Neural cell (in vitro differentiated cells): ENCODE measurements around the gene CDSN. TPM values are rescaled to one million over a fixed set of nuclear protein-coding genes. Genes with fewer than 3 reads are reported as not detected.

Source experiments
- H2AFZ ChIP-seq: fragments of 200-600, 300-800 bp; sonication (generic), shearing (Covaris generic); 2 replicates; pipeline ENCODE4 v1.6.0; 2014; ENCODE audit warnings: low read depth, mild to moderate bottlenecking, antibody characterized with exemption, low read length, moderate library complexity
- H3F3A ChIP-seq: fragments of 200-600 bp; shearing (Covaris generic); 2 replicates; pipeline ENCODE4 v1.6.1; 2016; ENCODE audit warnings: mild to moderate bottlenecking, moderate library complexity, mixed read lengths, antibody characterized with exemption, low read length; ENCODE audit not compliant: insufficient read depth, poor library complexity, severe bottlenecking
- H3K27ac ChIP-seq: fragments of 200-600, 300-800 bp; sonication (generic), shearing (Covaris generic); 2 replicates; pipeline ENCODE4 v1.5.1; 2014; ENCODE audit warnings: mild to moderate bottlenecking, low read length, moderate library complexity
- H3K27me3 ChIP-seq: fragments of 300-800, 200-600 bp; sonication (generic), shearing (Covaris generic); 2 replicates; pipeline ENCODE4 v1.6.0; 2014; ENCODE audit warnings: mild to moderate bottlenecking, low read depth, low read length, moderate library complexity; ENCODE audit not compliant: insufficient read depth
- H3K36me3 ChIP-seq: fragments of 300-800, 200-600 bp; sonication (generic), shearing (Covaris generic); 2 replicates; pipeline ENCODE4 v1.5.1; 2014; ENCODE audit warnings: mild to moderate bottlenecking, antibody characterized with exemption, low read length, moderate library complexity; ENCODE audit not compliant: insufficient read depth
- H3K4me2 ChIP-seq: fragments of 300-800, 200-600 bp; sonication (generic), shearing (Covaris generic); 2 replicates; pipeline ENCODE4 v1.6.0; 2014; ENCODE audit warnings: mild to moderate bottlenecking, low read length
- H3K4me3 ChIP-seq: fragments of 300-800, 200-600 bp; sonication (generic), shearing (Covaris generic); 2 replicates; pipeline ENCODE4 v1.5.1; 2014; ENCODE audit warnings: mild to moderate bottlenecking, low read length, moderate library complexity
- H3K79me2 ChIP-seq: fragments of 200-600 bp; shearing (Covaris generic); replicated peaks from 2 replicates; pipeline ENCODE4 v1.6.0; 2014; ENCODE audit warnings: mild to moderate bottlenecking, low read length, moderate library complexity; ENCODE audit not compliant: insufficient read depth
- H3K9ac ChIP-seq: fragments of 300-800, 200-600 bp; sonication (generic), shearing (Covaris generic); 2 replicates; pipeline ENCODE4 v1.6.1; 2016; ENCODE audit warnings: mild to moderate bottlenecking, low read length, mixed read lengths
- H3K9me2 ChIP-seq: fragments of 200-600 bp; shearing (Covaris generic); 2 replicates; pipeline ENCODE4 v1.6.1; 2016; ENCODE audit warnings: mild to moderate bottlenecking, low read length, mixed read lengths; ENCODE audit not compliant: insufficient read depth
- H3K9me3 ChIP-seq: fragments of 200-600, 300-800 bp; sonication (generic), shearing (Covaris generic); 2 replicates; pipeline ENCODE4 v1.6.1; 2016; ENCODE audit warnings: mild to moderate bottlenecking, mixed run types, low read length, moderate library complexity, mixed read lengths
- H4K20me1 ChIP-seq: fragments of 200-600 bp; shearing (Covaris generic); 2 replicates; pipeline ENCODE4 v1.6.1; 2016; ENCODE audit warnings: mild to moderate bottlenecking, mixed run types; ENCODE audit not compliant: insufficient read depth
- EP300 ChIP-seq: fragments of 450-650 bp; conservative IDR thresholded peaks from 2 replicates; pipeline ENCODE4 v1.6.1; 2014; ENCODE audit warnings: antibody characterized with exemption, mild to moderate bottlenecking, moderate library complexity; ENCODE audit not compliant: poor library complexity, severe bottlenecking
- EZH2 ChIP-seq: fragments of 200-600, 300-800 bp; shearing (Covaris generic), sonication (generic); IDR thresholded peaks from 2 replicates; pipeline ENCODE4 v1.6.1; 2014; ENCODE audit warnings: antibody characterized with exemption, low read length, borderline replicate concordance, mild to moderate bottlenecking; ENCODE audit not compliant: insufficient read depth, poor library complexity, severe bottlenecking
- MXI1 ChIP-seq: fragments of 450-650 bp; conservative IDR thresholded peaks from 2 replicates; pipeline ENCODE4 v1.6.1; 2014; ENCODE audit warnings: antibody characterized with exemption, mild to moderate bottlenecking; ENCODE audit not compliant: poor library complexity, severe bottlenecking
- POLR2AphosphoS5 ChIP-seq: IDR thresholded peaks from 2 replicates; pipeline ENCODE4 v1.6.1; 2012
- RAD21 ChIP-seq: fragments of 450-650 bp; conservative IDR thresholded peaks from 2 replicates; pipeline ENCODE4 v1.6.1; 2014; ENCODE audit warnings: antibody characterized with exemption, mild to moderate bottlenecking, moderate library complexity
- SMC3 ChIP-seq: fragments of 450-650 bp; conservative IDR thresholded peaks from 2 replicates; pipeline ENCODE4 v1.6.1; 2014; ENCODE audit warnings: antibody characterized with exemption, mild to moderate bottlenecking, moderate library complexity; ENCODE audit not compliant: poor library complexity
- TAF1 ChIP-seq: IDR thresholded peaks from 2 replicates; pipeline ENCODE4 v1.6.1; 2012; ENCODE audit warnings: low read depth
- polyA plus RNA-seq: library from polyadenylated mRNA; depleted of rRNA; stranded (reverse); fragments of >200 nt; gene quantifications from 2 replicates; pipeline ENCODE4 v1.2.3, GENCODE V29; 2014
- TF ChIP-seq, protein P1 (sequence below): IDR thresholded peaks from 2 replicates; pipeline ENCODE4 v1.6.1; 2012; ENCODE audit warnings: borderline replicate concordance
- TF ChIP-seq, protein P2 (sequence below): fragments of 450-650 bp; IDR thresholded peaks from 2 replicates; pipeline ENCODE4 v1.5.1; 2014; ENCODE audit warnings: antibody characterized with exemption, mild to moderate bottlenecking, moderate library complexity; ENCODE audit not compliant: poor library complexity, severe bottlenecking

Gene CDSN
- polyA plus RNA-seq, 1 donor from 2014 or later, result not detected

- peak within 1 kb of the TSS; percentile 89 for H2AFZ ChIP-seq
- H3K9me3 ChIP-seq, result no peaks in the 10 kb centered on the region
- H3K4me3 ChIP-seq, result peak within 1 kb of the TSS; percentile 86
- H4K20me1 ChIP-seq, result no peaks in the 10 kb centered on the region
- peak within 1 kb of the TSS; percentile 40 for H3K27ac ChIP-seq
- no peaks in the 10 kb centered on the region for H3K9me2 ChIP-seq
- peaks cover 6% of the 10 kb centered on the region for H3K27me3 ChIP-seq
- H3K9ac ChIP-seq, result peak within 1 kb of the TSS; percentile 71
- peak within 1 kb of the TSS; percentile 79 for H3K4me2 ChIP-seq
- no peaks in the 10 kb centered on the region for H3K36me3 ChIP-seq
- H3F3A ChIP-seq, result no peaks in the 10 kb centered on the region
- TF ChIP-seq EP300 (no peak), EZH2 (no peak), POLR2AphosphoS5 (no peak), RAD21 (no peak), SMC3 (no peak), TAF1 (no peak), MXI1 (no peak)
- TF ChIP-seq, protein P1, sequence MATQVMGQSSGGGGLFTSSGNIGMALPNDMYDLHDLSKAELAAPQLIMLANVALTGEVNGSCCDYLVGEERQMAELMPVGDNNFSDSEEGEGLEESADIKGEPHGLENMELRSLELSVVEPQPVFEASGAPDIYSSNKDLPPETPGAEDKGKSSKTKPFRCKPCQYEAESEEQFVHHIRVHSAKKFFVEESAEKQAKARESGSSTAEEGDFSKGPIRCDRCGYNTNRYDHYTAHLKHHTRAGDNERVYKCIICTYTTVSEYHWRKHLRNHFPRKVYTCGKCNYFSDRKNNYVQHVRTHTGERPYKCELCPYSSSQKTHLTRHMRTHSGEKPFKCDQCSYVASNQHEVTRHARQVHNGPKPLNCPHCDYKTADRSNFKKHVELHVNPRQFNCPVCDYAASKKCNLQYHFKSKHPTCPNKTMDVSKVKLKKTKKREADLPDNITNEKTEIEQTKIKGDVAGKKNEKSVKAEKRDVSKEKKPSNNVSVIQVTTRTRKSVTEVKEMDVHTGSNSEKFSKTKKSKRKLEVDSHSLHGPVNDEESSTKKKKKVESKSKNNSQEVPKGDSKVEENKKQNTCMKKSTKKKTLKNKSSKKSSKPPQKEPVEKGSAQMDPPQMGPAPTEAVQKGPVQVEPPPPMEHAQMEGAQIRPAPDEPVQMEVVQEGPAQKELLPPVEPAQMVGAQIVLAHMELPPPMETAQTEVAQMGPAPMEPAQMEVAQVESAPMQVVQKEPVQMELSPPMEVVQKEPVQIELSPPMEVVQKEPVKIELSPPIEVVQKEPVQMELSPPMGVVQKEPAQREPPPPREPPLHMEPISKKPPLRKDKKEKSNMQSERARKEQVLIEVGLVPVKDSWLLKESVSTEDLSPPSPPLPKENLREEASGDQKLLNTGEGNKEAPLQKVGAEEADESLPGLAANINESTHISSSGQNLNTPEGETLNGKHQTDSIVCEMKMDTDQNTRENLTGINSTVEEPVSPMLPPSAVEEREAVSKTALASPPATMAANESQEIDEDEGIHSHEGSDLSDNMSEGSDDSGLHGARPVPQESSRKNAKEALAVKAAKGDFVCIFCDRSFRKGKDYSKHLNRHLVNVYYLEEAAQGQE, result no peak
- TF ChIP-seq, protein P2, sequence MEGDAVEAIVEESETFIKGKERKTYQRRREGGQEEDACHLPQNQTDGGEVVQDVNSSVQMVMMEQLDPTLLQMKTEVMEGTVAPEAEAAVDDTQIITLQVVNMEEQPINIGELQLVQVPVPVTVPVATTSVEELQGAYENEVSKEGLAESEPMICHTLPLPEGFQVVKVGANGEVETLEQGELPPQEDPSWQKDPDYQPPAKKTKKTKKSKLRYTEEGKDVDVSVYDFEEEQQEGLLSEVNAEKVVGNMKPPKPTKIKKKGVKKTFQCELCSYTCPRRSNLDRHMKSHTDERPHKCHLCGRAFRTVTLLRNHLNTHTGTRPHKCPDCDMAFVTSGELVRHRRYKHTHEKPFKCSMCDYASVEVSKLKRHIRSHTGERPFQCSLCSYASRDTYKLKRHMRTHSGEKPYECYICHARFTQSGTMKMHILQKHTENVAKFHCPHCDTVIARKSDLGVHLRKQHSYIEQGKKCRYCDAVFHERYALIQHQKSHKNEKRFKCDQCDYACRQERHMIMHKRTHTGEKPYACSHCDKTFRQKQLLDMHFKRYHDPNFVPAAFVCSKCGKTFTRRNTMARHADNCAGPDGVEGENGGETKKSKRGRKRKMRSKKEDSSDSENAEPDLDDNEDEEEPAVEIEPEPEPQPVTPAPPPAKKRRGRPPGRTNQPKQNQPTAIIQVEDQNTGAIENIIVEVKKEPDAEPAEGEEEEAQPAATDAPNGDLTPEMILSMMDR, result no peak
- H3K79me2 ChIP-seq, result no peaks in the 10 kb centered on the region
Measured at GRCh38 chr6:31157513-31158139, 37.4 kb upstream of the CDSN start, which contains the start of gene CCHCR1. Gene CCHCR1 (minus strand): TSS chr6:31157802. CDS start chr6:31157600, 202 bp downstream.

GRCh38 chr6:31156641-31157040 is 36.4 kb upstream of the CDSN start:
- H3K9ac ChIP-seq, result no peak overlapping the region
- H3K36me3 ChIP-seq, result no peaks in the 10 kb centered on the region
- TF ChIP-seq EP300 (no peak), SMC3 (no peak), TAF1 (no peak), EZH2 (no peak), RAD21 (no peak), MXI1 (no peak), POLR2AphosphoS5 (no peak)
- TF ChIP-seq, protein P1, result no peak
- TF ChIP-seq, protein P2, result no peak
- H2AFZ ChIP-seq, result no peak overlapping the region
- no peaks in the 10 kb centered on the region for H4K20me1 ChIP-seq
- no peak overlapping the region for H3K4me3 ChIP-seq
- peaks cover 6% of the 10 kb centered on the region for H3K27me3 ChIP-seq
- H3K27ac ChIP-seq, result no peak overlapping the region
- H3K9me3 ChIP-seq, result no peaks in the 10 kb centered on the region
- no peaks in the 10 kb centered on the region for H3K79me2 ChIP-seq
- H3K9me2 ChIP-seq, result no peaks in the 10 kb centered on the region
- no peak overlapping the region for H3K4me2 ChIP-seq
- no peaks in the 10 kb centered on the region for H3F3A ChIP-seq
